T-helper 22 cell (primary cell): Measurements from ENCODE around the gene RCAN1.

ENCODE experiments used
- DNase-seq: peaks from one replicate; pipeline ENCODE4 v3.0.0-alpha.2; 2020; ENCODE audit warnings: low read depth

The RCAN1 gene

DNA sequence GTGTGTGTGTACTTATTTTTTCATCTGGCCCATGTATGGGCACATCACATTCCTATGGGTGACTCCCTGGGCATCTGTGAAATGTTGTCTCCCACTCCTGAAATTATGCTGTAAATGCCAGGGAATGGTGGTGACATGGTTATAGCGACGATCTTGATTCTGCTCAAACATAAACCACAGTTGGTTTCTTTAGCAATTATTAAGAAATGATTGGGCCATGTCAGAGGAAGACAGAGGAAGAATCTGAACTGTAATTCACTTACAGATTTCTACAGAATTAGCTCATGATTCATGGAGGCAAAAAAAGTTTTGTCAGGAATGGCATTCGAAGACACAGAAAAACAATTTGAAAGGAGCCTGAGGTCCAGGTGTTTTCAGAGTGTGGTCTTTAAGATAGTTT, 77.1 kb downstream of the RCAN1 start:
- DNase-seq: no peak

- DNase-seq: no peak
These were observed 78.1 kb downstream of the RCAN1 start for GRCh38 chr21:34536820-34537219.

DNA sequence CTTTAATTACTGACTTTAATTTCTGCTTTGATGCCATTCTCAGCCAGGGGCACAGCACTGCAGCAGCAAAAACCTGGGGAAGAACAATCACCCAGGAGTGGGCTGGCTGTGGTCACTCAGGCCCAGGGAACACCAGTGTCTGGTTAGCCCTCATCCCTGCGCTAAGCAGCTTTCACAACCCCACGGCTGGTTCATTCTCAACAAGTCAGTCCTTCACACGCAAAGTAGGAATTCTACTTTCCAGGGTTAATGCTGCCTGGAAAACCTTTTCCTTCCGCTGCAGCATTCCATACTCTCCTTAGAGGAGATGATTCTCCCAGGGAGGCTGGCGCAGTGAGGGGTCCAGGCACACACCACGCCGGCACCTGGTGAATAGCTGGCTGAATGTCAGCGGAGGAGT, 78.6 kb downstream of the RCAN1 start:
- no peak for DNase-seq

DNA sequence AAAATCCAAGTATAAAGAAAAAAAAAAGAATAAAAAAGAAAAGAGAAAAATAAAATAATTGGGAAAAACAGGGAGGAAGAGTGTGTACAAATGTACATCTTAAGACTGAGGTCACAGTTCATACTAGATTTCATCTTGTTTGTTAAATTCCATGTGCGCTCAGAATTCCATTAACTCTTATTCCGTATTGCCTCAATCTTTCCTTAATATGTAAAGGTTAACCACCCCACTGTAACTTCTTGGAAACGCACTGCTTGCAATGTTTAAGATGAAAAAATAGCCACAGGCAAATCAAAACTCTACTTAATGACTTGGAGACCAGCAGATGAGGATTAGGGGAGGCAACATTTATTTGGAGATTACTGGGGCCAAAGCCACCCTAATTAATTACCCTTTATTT, 79.0 kb downstream of the RCAN1 start:
- no peak for DNase-seq

GRCh38 chr21:34534522-34534921, 80.4 kb downstream of the RCAN1 start:
- DNase-seq: no peak

- no peak for DNase-seq
These were observed 81.0 kb downstream of the RCAN1 start for GRCh38 chr21:34533938-34534337.

GRCh38 chr21:34531399-34531798, 83.5 kb downstream of the RCAN1 start:
- no peak for DNase-seq

DNA sequence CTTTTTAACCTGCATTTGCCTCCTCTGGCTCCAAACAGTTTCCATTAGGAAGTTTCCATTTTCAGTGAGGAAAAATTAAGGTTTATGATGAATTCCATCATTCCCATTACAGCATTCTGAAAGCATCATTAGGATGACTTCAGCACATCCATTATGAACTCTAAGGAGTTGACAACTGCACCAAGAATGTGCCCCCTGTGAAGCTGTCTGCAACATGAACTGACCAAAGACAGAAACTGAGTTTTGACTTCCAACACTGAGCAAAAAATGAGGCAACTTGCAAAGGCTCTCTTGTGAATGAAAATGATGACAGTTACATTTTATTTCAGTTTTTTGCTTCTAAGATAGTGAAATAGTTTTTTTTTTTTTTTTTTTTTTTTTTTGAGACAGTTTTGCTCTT, 84.7 kb downstream of the RCAN1 start:
- no peak for DNase-seq

DNA sequence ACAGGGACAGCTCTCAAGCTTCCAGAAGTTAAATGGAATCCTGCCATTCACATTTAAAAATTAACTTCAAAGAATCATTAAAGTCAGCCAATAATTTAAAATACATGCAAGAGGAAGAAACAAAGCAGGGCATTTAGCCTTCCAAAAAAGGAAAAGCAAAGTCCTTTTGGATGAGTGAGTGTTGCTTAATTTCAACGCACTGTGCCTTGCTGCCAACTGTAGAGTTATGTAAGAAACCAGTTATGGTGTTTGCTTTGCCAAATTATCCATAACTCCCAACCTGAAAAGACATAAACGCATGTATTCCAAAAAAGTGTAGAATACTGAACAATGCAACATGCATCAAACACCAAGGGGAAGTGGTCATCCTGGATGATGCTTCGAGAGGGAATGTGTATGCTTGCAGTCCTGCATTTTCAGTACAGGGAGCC, 86.8 kb downstream of the RCAN1 start:
- DNase-seq: no peak

- no peak for DNase-seq
These were observed 88.2 kb downstream of the RCAN1 start for GRCh38 chr21:34526618-34527290.

- no peak for DNase-seq
These were observed 88.7 kb downstream of the RCAN1 start for GRCh38 chr21:34526241-34526617.

GRCh38 chr21:34524646-34525601, 90.0 kb downstream of the RCAN1 start:
- DNase-seq: no peak

DNA sequence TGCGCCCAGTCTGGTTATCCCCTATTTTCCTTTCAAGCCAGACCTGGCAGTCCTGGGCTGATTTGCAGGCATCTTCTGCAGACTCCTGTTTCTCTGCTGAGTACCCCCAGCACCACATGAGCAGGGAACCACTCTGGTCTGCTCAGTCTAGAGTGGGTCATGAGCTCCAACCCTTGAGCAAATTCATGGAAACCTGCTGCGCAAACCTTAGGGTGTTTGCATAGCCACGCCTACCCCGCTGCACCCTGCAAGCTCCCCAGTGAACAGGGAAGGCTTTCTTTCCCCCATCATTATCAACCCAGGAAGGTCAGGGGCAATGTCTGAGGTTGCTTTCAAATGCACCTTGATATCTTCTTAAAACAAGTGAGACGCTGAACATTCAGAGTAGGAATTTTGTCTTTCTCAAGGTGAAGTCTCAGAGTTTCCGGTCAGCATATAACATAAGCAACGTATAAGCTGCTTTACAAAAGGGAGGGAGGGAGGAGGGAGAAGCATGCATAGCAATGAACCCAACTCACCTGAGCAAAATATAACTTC, 91.8 kb downstream of the RCAN1 start:
- no peak for DNase-seq

- DNase-seq: no peak
These were observed 92.6 kb downstream of the RCAN1 start for GRCh38 chr21:34522284-34522683.

DNA sequence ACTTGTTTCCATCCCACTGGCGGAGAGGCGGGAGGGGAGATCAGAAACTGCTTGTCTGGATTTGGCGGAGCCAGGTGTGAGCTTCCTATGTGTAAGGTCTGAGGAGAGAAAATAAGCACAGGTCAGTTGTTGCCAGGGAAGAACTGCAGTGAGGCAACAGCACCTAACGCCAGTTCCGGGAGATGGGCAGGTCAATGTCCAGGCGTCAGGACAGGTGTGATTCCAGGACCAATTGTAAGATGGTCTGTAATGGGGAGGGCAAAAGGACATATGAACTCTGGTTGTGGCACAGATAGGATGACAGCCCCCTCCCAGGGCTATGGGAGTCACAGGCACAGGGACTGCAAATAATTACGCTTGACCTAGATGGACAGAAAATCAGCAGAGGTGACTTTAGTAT, 93.4 kb downstream of the RCAN1 start:
- DNase-seq: no peak

DNA sequence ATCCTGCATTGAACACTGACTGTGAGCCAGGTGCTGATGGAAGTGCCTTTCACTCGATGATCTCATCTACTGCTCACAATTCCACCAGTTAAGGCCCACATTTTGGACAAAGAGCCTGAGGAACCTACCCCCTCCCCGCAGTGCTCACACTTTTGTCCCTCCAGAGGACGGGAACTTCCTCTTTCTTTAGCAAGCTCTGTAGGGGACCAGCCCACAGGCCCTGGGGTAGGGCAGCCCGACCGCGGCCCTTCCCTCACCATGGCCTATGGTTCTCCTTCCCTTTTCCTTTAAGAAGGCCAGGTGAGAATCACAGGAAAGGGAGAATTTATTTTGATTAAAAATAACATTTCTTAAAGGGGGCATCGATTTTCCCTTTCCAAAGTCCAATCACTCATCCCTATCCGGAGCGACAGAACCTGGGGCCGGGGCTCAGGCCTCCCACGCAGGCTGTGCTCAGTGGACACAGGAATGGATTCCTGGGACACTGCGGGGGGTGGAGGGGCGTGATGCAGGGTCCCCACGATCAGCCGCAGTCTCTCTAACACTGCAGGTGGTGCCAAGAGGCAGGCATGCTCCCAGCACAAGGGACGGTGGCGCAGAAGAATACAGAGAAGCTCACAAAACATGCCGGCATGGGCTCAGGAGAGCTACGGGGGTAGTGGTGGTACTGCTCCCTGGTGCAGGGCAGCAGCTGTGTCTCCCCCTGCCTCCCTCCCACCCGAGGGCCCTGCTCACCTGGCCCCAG, 94.0 kb downstream of the RCAN1 start:
- DNase-seq: no peak

DNA sequence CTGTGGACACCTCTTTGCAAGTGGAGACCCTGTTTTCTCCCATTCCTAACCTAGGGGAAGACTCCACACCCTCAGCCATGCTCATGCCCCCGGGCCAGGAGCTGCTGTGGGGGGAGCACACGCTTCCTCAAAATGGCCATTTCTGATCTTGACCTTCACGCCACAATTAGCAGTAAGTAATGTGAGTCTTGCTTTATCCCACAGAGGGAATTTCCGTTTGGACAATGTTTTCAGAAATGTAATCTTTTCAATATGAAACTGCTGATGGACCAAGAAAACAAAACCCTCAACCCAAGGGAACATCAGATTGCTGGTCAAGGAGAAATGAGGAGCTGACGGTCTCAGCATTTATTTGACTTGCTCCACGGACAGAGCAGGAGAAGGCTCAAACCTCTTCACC, 94.6 kb downstream of the RCAN1 start:
- no peak for DNase-seq

DNA sequence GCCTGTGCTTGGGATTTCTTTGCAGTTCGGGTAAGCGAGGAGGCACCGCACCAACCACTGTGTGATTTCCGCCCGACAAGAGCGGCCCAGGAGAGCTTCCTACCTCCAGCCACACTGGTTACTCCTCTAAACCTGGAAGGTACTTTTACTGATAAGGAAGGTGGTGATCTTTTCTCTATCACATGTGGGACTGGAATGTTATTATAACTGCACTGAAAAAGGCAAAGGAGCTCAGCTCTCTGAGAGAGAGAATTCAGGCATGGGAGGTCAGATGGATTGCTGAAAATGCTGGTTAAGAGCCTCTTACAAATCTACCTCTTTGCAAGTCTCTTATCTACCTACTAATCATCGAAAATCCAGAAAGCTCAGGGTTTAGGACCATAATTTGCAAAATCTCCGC, 95.2 kb downstream of the RCAN1 start:
- DNase-seq: no peak

GRCh38 chr21:34519016-34519415, 95.9 kb downstream of the RCAN1 start:
- DNase-seq: no peak

DNA sequence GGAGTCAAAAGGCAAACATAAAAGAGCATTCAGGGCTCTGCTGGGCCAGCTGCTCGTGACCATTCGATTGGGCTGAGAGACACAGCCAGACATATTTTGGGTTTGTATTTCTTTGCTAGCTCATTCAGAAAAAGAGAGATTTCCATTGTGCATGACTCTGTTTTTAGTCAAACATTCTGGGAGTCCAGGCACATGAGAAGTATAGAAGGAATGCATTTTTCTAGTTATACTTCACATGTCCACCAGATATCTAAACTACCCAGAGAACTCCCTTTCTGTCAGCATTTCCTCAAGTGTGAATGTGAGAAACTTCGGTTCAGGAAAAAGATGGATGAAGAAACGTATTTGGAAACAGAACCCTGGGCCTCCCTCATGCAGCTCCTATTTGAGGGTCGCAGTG, 96.6 kb downstream of the RCAN1 start:
- DNase-seq: no peak

- no peak for DNase-seq
These were observed 97.2 kb downstream of the RCAN1 start for GRCh38 chr21:34517491-34518245.

DNA sequence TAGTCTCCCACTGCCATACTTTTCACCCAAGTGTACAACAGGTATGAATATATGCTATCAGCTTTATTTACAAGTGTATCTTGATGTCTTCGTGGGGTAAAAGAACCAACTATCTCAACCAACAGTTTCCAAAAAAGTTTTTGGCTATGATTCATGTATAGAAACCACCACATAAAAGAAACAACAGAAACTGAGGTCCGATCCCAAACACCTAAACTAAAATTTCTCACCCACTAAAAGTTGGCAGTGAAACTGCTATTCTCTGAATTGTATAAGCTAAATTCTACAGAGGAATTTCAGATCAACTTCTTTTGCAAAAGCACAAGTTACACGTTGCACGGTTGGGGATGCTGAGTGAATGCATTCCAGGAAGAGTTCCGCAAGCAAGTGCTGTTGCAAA, 97.9 kb downstream of the RCAN1 start:
- DNase-seq: no peak
